ENCODE results near the gene TAF1B. TPM values are rescaled to one million over a fixed set of nuclear protein-coding genes. Genes with fewer than 3 reads are reported as not detected.

The TAF1B gene
- total and polyA plus RNA-seq, 2 donors (not counting 3 experiments of a cell fraction or from before 2014, with no cell fraction given) = 6.3 to 29.4 TPM

GRCh38 chr2:9814129-9814868 is 29.0 kb upstream of the TAF1B start:
- no peaks in the 10 kb centered on the region for H4K20me1 ChIP-seq (replicated peaks; ENCODE audit: control insufficient read depth, extremely low read depth, insufficient read depth, low read length)
- H3K79me2 ChIP-seq (ENCODE audit: control insufficient read depth, insufficient read depth, low read length) = no peaks in the 10 kb centered on the region
- dilution Hi-C loops (cut with MboI; ENCODE audit: extremely low pct_ligation_motif_present, low sequenced_read_pairs) = loop anchor here (25.0 kb wide), 1 partner anchor 148 kb away; the partner anchor contains the start of gene GRHL1
- no peak overlapping the region for H3K4me3 ChIP-seq (replicated peaks in 1 of 3; ENCODE audit: insufficient read depth in 1 of 3, low read depth in 1 of 3, low read length in 3 of 3)
- no peak overlapping the region for H3K27ac ChIP-seq (ENCODE audit: insufficient read depth, low read depth, low read length)
- intact Hi-C loops (cut with micrococcal nuclease) = loop anchor here (5.0 kb wide), 5 partner anchors 103 to 623 kb away; no protein-coding TSS in a partner anchor
- TF ChIP-seq MYC (IDR thresholded peaks at IDR 0.05; ENCODE audit: low read depth, low read length) (no peak), POLR2AphosphoS5 (IDR thresholded peaks at IDR 0.05; ENCODE audit: insufficient read depth, low read depth, low read length) (no peak), POLR2A (IDR thresholded peaks at IDR 0.05; ENCODE audit: low read depth, low read length) (no peak), EZH2 (IDR thresholded peaks at IDR 0.05; ENCODE audit: borderline replicate concordance, low read depth, low read length, severe bottlenecking) (no peak), JUN (IDR thresholded peaks at IDR 0.05; ENCODE audit: borderline replicate concordance, insufficient read depth, insufficient read length, low read depth) (no peak), MAX (IDR thresholded peaks at IDR 0.05; ENCODE audit: insufficient read depth, insufficient read length) (no peak), FOS (IDR thresholded peaks at IDR 0.05; ENCODE audit: borderline replicate concordance, insufficient read depth, low read length) (no peak), CTCF (IDR thresholded peaks at IDR 0.05; ENCODE audit: extremely low read depth in 1 of 2, insufficient read depth in 1 of 2, low read depth in 1 of 2, low read length in 2 of 2) (no peak), GATA2 (IDR thresholded peaks at IDR 0.05; ENCODE audit: insufficient read depth, insufficient read length, low read depth, low read length) (no peak)
- no peaks in the 10 kb centered on the region for H3K36me3 ChIP-seq (ENCODE audit: control insufficient read depth in 2 of 2, extremely low read depth in 1 of 2, insufficient read depth in 2 of 2, low read length in 2 of 2)
- peaks cover 6% of the 10 kb centered on the region for H3K4me1 ChIP-seq (ENCODE audit: control insufficient read depth, extremely low read depth, insufficient read depth, low read length)
- H3K4me2 ChIP-seq (ENCODE audit: insufficient read depth, low read length) = no peak overlapping the region
- no peaks in the 10 kb centered on the region for H3K9me3 ChIP-seq (replicated peaks; ENCODE audit: control insufficient read depth, insufficient read depth, low read length)
- H3K9me1 ChIP-seq (replicated peaks; ENCODE audit: control insufficient read depth, extremely low read depth, insufficient read depth, low read length) = no peaks in the 10 kb centered on the region
- no peak overlapping the region for H3K9ac ChIP-seq (replicated peaks; ENCODE audit: extremely low read depth, insufficient read depth, low read length)
- BruUV-seq (replicated peaks) = no TSS peak
- FAIRE-seq = no peak
- H2AFZ ChIP-seq (ENCODE audit: low read depth, low read length) = peak overlapping the region; percentile 55
- ChIA-PET POLR2A (interaction anchor here (0.7 kb wide), 1 partner anchor 305 kb away, joined by 3 read pairs; no protein-coding TSS in a partner anchor), CTCF (interaction anchor here (0.7 to 5.5 kb wide), 52 partner anchors 9 to 621 kb away, joined by 3 to 161 read pairs (median 6); partner anchors contain the start of genes KLF11, TAF1B and YWHAQ)
- H3K27me3 ChIP-seq (ENCODE audit: control insufficient read depth in 2 of 2, insufficient read depth in 2 of 2, low read length in 2 of 2) = no peaks in the 10 kb centered on the region
- no peak for DNase-seq (ENCODE audit: low read depth, low spot score)

Data from endothelial cell of umbilical vein (primary cell).